ENCODE results near the gene IGSF21.

- TF ChIP-seq RAD21 (IDR thresholded peaks at IDR 0.05; ENCODE audit: low read length), result no peak
- TF ChIP-seq CTCF (IDR thresholded peaks at IDR 0.05), result no peak
- TF ChIP-seq, protein P1, sequence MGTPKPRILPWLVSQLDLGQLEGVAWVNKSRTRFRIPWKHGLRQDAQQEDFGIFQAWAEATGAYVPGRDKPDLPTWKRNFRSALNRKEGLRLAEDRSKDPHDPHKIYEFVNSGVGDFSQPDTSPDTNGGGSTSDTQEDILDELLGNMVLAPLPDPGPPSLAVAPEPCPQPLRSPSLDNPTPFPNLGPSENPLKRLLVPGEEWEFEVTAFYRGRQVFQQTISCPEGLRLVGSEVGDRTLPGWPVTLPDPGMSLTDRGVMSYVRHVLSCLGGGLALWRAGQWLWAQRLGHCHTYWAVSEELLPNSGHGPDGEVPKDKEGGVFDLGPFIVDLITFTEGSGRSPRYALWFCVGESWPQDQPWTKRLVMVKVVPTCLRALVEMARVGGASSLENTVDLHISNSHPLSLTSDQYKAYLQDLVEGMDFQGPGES (IDR thresholded peaks at IDR 0.05; ENCODE audit: low read depth, low read length), result no peak
- no peak for TF ChIP-seq POLR2AphosphoS5 (IDR thresholded peaks at IDR 0.05; ENCODE audit: low read depth, low read length)
- no peak for TF ChIP-seq NRF1 (IDR thresholded peaks at IDR 0.05; ENCODE audit: low read depth, low read length)
- TF ChIP-seq TAF1 (IDR thresholded peaks at IDR 0.05; ENCODE audit: borderline replicate concordance, low read depth, low read length), result no peak
- TF ChIP-seq RFX5 (IDR thresholded peaks at IDR 0.05; ENCODE audit: low read length), result no peak
- TF ChIP-seq, protein P2, sequence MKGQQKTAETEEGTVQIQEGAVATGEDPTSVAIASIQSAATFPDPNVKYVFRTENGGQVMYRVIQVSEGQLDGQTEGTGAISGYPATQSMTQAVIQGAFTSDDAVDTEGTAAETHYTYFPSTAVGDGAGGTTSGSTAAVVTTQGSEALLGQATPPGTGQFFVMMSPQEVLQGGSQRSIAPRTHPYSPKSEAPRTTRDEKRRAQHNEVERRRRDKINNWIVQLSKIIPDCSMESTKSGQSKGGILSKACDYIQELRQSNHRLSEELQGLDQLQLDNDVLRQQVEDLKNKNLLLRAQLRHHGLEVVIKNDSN (IDR thresholded peaks at IDR 0.05; ENCODE audit: borderline replicate concordance, low read depth), result no peak
- no peak for TF ChIP-seq REST (IDR thresholded peaks at IDR 0.05; ENCODE audit: low read depth, low read length)
These were observed 209.2 kb downstream of the IGSF21 start for GRCh38 chr1:18316764-18317163.
